PC-9 (cell line): ENCODE results near the gene KRTAP4-9.

ENCODE experiments used
- CTCF ChIP-seq: fragments of 200-600 bp; sonication (generic); conservative IDR thresholded peaks from 2 replicates; pipeline ENCODE4 v1.6.1; 2017; ENCODE audit warnings: mixed run types, antibody characterized with exemption, mild to moderate bottlenecking, moderate library complexity
- EZH2 ChIP-seq: fragments of 200-600 bp; sonication (generic); IDR thresholded peaks from 2 replicates; pipeline ENCODE4 v1.8.0; 2017; ENCODE audit warnings: antibody characterized with exemption, low read depth

DNA sequence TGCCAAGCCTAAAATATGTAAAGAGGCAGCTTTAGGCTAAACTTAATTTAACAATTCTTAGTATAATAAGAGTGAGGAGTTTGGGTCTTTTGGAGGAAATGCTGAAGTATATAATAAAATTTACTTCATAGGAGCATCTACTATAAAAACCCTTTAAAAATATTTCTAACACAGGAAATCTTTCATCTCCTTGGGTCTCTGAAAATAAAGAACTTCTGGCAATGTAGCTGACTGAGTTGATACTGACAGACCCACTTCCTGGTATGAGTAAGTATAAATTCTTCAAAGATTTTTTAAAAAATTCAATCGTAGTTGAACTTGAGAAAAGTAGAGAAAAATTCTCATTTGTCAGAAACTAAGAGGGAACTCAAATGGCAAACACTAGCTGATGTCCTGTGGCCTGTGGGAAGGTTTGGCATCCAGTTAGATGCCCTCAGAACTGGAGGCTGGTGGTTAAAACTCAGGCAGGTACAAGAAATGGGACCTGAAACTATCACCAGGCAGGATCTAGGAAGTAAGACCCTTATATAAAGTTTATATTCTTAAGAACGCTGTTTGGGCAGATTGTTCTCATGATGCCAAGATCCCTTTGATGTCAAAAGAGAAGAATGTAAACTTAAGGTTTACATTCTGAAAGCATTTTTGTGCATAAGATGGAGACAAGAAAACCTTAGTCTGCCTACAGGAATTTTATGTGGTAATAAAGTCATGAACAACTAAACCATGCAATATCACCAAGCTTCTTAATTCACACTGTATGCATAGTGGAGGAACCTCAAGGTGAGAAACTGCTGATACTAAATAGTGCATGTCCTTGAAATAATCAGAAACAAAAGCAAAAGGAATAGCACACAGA, 28.9 kb downstream of the KRTAP4-9 start:
- TF ChIP-seq CTCF (no peak), EZH2 (no peak)
